Measurements from ENCODE around the gene TEX53. TPM values are rescaled to one million over a fixed set of nuclear protein-coding genes. Genes with fewer than 3 reads are reported as not detected.

TEX53 gene
- total RNA-seq, 2 donors from 2014 or later, result not detected

DNA sequence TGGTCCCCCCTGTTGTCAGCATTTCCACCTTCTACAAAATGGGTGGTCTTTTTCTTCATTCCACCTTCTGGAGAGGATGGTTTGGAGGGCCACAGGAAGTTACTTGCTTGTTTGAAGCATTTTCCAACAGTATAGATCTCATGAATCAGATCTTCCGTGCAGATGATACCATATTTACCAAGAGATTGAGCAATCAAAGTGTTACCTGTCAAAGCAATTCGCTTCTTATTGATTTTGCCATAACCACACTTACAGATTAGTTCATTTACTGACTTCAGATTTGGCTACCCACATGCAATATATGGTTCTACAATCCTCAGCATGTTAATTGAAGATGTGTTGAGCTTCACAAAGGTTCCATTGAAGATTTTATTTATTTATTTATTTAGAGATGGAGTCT, 38.3 kb upstream of the TEX53 start:
- Histone ChIP-seq H3K4me1 (ENCODE audit: control insufficient read depth in 1 of 2, low read depth in 2 of 2) (no peaks in the 10 kb centered on the region), H3K36me3 (no peaks in the 10 kb centered on the region), H3K27me3 (replicated peaks; ENCODE audit: insufficient read depth) (no peaks in the 10 kb centered on the region), H3K4me3 (no peak overlapping the region), H3K9me3 (no peaks in the 10 kb centered on the region), H3K27ac (no peak overlapping the region)
- ATAC-seq (ENCODE audit: insufficient number of reproducible peaks, low FRiP score, low read depth) (no peak), DNase-seq (ENCODE audit: low spot score) (no peak)
- TF ChIP-seq, protein P1, sequence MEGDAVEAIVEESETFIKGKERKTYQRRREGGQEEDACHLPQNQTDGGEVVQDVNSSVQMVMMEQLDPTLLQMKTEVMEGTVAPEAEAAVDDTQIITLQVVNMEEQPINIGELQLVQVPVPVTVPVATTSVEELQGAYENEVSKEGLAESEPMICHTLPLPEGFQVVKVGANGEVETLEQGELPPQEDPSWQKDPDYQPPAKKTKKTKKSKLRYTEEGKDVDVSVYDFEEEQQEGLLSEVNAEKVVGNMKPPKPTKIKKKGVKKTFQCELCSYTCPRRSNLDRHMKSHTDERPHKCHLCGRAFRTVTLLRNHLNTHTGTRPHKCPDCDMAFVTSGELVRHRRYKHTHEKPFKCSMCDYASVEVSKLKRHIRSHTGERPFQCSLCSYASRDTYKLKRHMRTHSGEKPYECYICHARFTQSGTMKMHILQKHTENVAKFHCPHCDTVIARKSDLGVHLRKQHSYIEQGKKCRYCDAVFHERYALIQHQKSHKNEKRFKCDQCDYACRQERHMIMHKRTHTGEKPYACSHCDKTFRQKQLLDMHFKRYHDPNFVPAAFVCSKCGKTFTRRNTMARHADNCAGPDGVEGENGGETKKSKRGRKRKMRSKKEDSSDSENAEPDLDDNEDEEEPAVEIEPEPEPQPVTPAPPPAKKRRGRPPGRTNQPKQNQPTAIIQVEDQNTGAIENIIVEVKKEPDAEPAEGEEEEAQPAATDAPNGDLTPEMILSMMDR (IDR thresholded peaks at IDR 0.05), result no peak

DNA sequence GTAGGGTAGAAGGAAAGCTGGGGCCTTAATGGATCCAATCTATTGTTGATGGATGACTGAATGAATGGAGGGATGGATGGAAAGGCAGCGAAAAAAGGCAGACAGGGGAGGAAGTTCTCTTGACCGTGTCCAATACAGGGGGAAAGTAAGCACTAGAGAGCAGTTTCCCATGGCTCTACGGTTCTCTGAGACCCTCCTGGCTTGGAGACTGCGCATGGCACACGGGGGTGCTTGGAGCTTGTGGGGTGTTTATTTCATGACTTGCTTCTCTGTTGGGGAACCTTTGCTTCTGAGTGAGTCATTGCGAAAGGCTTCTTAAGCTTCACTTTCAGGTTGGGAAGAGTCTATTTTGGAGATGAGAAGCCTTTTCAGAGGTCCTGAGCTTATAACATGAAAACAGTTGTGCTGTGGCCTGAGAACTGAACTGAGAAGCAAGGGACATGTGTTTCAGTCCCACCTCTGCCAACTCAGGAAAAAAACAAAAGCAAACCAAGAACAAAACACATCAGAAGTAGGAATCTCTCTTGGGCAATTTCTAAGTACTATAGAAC, 37.2 kb upstream of the TEX53 start:
- TF ChIP-seq, protein P1 (IDR thresholded peaks at IDR 0.05), result no peak

DNA sequence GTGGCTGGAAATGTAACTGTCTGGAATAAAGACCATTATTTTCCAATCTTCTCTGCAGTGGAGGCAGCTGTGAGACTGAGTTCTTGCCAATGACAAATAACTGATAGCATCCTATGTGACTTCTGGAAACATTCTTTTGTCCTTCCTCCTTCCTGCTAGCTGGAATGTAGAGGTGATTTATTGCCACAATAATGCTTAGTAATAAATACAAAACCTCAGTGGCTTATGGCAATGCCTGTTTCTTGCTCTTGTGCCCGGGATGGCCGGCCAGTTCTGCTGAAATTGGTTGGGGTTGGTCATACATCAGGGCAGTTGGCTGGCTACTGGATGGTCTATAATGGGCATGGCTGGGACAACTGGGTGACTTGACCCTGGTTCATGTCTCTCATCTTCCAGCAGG, 36.5 kb upstream of the TEX53 start:
- no peaks in the 10 kb centered on the region for H3K9me3 ChIP-seq
- no peaks in the 10 kb centered on the region for H3K27me3 ChIP-seq (replicated peaks; ENCODE audit: insufficient read depth)
- H3K4me3 ChIP-seq, result no peak overlapping the region
- ATAC-seq (ENCODE audit: insufficient number of reproducible peaks, low FRiP score, low read depth), result no peak
- H3K4me1 ChIP-seq (ENCODE audit: control insufficient read depth in 1 of 2, low read depth in 2 of 2), result no peaks in the 10 kb centered on the region
- no peak overlapping the region for H3K27ac ChIP-seq
- TF ChIP-seq, protein P1 (IDR thresholded peaks at IDR 0.05), result no peak
- no peaks in the 10 kb centered on the region for H3K36me3 ChIP-seq
- no peak for DNase-seq (ENCODE audit: low spot score)

More for the DNA sequence above, 37.2 kb upstream of the TEX53 start:
- H3K27ac ChIP-seq, result no peak overlapping the region
- DNase-seq (ENCODE audit: low spot score), result no peak
- ATAC-seq (ENCODE audit: insufficient number of reproducible peaks, low FRiP score, low read depth), result no peak
- H3K27me3 ChIP-seq (replicated peaks; ENCODE audit: insufficient read depth), result no peaks in the 10 kb centered on the region
- H3K36me3 ChIP-seq, result no peaks in the 10 kb centered on the region
- no peaks in the 10 kb centered on the region for H3K9me3 ChIP-seq
- H3K4me1 ChIP-seq (ENCODE audit: control insufficient read depth in 1 of 2, low read depth in 2 of 2), result no peaks in the 10 kb centered on the region
- H3K4me3 ChIP-seq, result no peak overlapping the region

DNA sequence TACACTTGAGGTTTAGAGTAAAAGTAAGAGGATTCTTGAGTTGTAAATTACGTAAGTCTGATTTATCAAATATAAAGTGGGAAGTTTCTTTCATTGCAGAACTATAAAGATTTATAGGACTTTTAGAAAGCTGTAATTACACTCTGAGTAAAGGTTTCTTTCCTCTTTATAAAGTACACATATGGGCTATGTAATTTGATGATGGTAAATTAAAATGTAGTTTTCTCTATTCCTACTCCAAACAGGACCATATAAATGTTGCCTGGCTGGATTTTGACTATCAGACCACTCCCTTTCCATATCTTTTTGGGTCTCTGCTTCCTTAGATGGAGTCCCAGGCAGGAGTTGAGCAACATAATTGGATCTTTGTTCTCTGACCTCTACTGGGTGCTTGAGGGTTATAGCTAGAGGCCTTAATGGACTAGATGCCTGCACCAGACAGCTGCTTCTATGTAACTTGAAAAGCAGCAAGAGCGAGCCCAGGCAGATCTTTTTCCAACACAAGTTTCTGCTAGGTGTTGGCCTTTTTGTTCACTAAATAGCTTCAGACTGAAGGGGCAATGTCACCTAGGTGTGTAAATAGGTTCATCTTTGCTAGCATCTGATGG, 35.7 kb upstream of the TEX53 start:
- no peaks in the 10 kb centered on the region for H3K9me3 ChIP-seq
- DNase-seq (ENCODE audit: low spot score) (no peak), ATAC-seq (ENCODE audit: insufficient number of reproducible peaks, low FRiP score, low read depth) (no peak)
- no peaks in the 10 kb centered on the region for H3K27me3 ChIP-seq (replicated peaks; ENCODE audit: insufficient read depth)
- no peak overlapping the region for H3K4me3 ChIP-seq
- H3K27ac ChIP-seq, result no peak overlapping the region
- H3K36me3 ChIP-seq, result no peaks in the 10 kb centered on the region
- TF ChIP-seq, protein P1 (IDR thresholded peaks at IDR 0.05), result no peak
- H3K4me1 ChIP-seq (ENCODE audit: control insufficient read depth in 1 of 2, low read depth in 2 of 2), result no peaks in the 10 kb centered on the region

DNA sequence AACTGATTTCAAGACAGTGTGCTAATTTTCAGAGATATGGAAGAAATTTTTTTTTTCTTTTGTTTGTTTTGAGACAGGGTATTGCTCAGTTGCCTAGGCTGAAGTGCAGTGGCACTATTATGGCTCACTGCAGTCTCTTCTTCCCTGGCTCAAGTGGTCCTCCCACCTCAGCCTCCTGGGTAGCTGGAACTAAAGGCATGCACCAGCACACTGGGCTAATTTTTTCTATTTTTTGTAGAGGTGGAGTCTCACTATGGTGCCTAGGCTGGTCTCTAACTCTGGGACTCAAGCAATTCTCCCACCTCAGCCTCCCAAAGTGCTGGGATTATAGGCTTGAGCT, 34.3 kb upstream of the TEX53 start:
- Histone ChIP-seq H3K9me3 (no peaks in the 10 kb centered on the region), H3K27ac (no peak overlapping the region), H3K4me3 (no peak overlapping the region), H3K4me1 (ENCODE audit: control insufficient read depth in 1 of 2, low read depth in 2 of 2) (no peaks in the 10 kb centered on the region), H3K36me3 (no peaks in the 10 kb centered on the region), H3K27me3 (replicated peaks; ENCODE audit: insufficient read depth) (no peaks in the 10 kb centered on the region)
- ATAC-seq (ENCODE audit: insufficient number of reproducible peaks, low FRiP score, low read depth), result no peak
- DNase-seq (ENCODE audit: low spot score), result no peak
- TF ChIP-seq, protein P1 (IDR thresholded peaks at IDR 0.05), result no peak

Measured in thoracic aorta (tissue), 2 donors.